ENCODE measurements around the gene ASCL1.

Gene ASCL1

GRCh38 chr12:102953221-102953620 lies 4.3 kb upstream of the ASCL1 start:
- DNase-seq = no peak

- DNase-seq = no peak
Measured at GRCh38 chr12:102954134-102954533, 3.3 kb upstream of the ASCL1 start.

- no peak for DNase-seq
Measured at GRCh38 chr12:102955926-102956737, 1.3 kb upstream of the ASCL1 start.

GRCh38 chr12:102956738-102957327 lies 641 bp upstream of the ASCL1 start:
- DNase-seq = no peak

GRCh38 chr12:102958073-102958829 lies 777 bp downstream of the ASCL1 start:
- no peak for DNase-seq

- DNase-seq = no peak
Measured at GRCh38 chr12:102958830-102959176, 1.3 kb downstream of the ASCL1 start.

GRCh38 chr12:102959391-102959790 lies 1.9 kb downstream of the ASCL1 start:
- no peak for DNase-seq

GRCh38 chr12:102960766-102961465 lies 3.4 kb downstream of the ASCL1 start:
- no peak for DNase-seq

- no peak for DNase-seq
Measured at GRCh38 chr12:102961466-102961855, 4.0 kb downstream of the ASCL1 start.

- no peak for DNase-seq
Measured at GRCh38 chr12:102962532-102962931, 5.1 kb downstream of the ASCL1 start.

- no peak for DNase-seq
Measured at GRCh38 chr12:102962986-102963385, 5.5 kb downstream of the ASCL1 start.

- DNase-seq = no peak
Measured at GRCh38 chr12:102963796-102964195, 6.3 kb downstream of the ASCL1 start.

GRCh38 chr12:102964872-102965271 lies 7.4 kb downstream of the ASCL1 start:
- no peak for DNase-seq

- no peak for DNase-seq
Measured at GRCh38 chr12:102965281-102966155, 8.0 kb downstream of the ASCL1 start.

GRCh38 chr12:102966200-102966863 lies 8.9 kb downstream of the ASCL1 start:
- no peak for DNase-seq

GRCh38 chr12:102970780-102971179 lies 13.3 kb downstream of the ASCL1 start:
- DNase-seq = no peak

GRCh38 chr12:102971227-102971626 lies 13.8 kb downstream of the ASCL1 start:
- no peak for DNase-seq

GRCh38 chr12:102973583-102973982 lies 16.1 kb downstream of the ASCL1 start:
- DNase-seq = no peak

- no peak for DNase-seq
Measured at GRCh38 chr12:102976609-102977280, 19.3 kb downstream of the ASCL1 start.

GRCh38 chr12:102977945-102978706 lies 20.7 kb downstream of the ASCL1 start:
- no peak for DNase-seq
